Kidney tubule cell (primary cell): ENCODE data around the gene KRT14.
"Not testable (repeated sequence)": the region's sequence is repeated elsewhere in the genome, so short reads cannot be mapped to it uniquely, and the experiment has no call there.

Experiments
- DNase-seq: peaks from one replicate; pipeline ENCODE4 v3.0.0-alpha.2; 2018; ENCODE audit warnings: low spot score

Gene KRT14

GRCh38 chr17:41622340-41623183 is 35.9 kb upstream of the KRT14 start:
- DNase-seq, result not testable (repeated sequence)

GRCh38 chr17:41621916-41622315 is 35.2 kb upstream of the KRT14 start:
- no peak for DNase-seq

GRCh38 chr17:41621435-41621817 is 34.7 kb upstream of the KRT14 start:
- not testable (repeated sequence) for DNase-seq

- no peak for DNase-seq
These were observed 34.1 kb upstream of the KRT14 start for GRCh38 chr17:41620583-41621434.

- DNase-seq, result not testable (repeated sequence)
These were observed 33.4 kb upstream of the KRT14 start for GRCh38 chr17:41619927-41620582.

GRCh38 chr17:41619036-41619926 is 32.6 kb upstream of the KRT14 start:
- DNase-seq, result peak; percentile 56

- DNase-seq, result no peak
These were observed 31.8 kb upstream of the KRT14 start for GRCh38 chr17:41618341-41619035.

GRCh38 chr17:41617698-41618097 is 31.0 kb upstream of the KRT14 start:
- no peak for DNase-seq

GRCh38 chr17:41617136-41617535 is 30.4 kb upstream of the KRT14 start:
- DNase-seq, result no peak

GRCh38 chr17:41616486-41616885 is 29.8 kb upstream of the KRT14 start:
- DNase-seq, result not testable (repeated sequence)

- DNase-seq, result peak; percentile 79
These were observed 28.8 kb upstream of the KRT14 start for GRCh38 chr17:41615454-41615853.

- DNase-seq, result not testable (repeated sequence)
These were observed 28.1 kb upstream of the KRT14 start for GRCh38 chr17:41614767-41615166.

GRCh38 chr17:41614098-41614497 is 27.4 kb upstream of the KRT14 start:
- no peak for DNase-seq

GRCh38 chr17:41613277-41614082 is 26.8 kb upstream of the KRT14 start:
- DNase-seq, result no peak

- DNase-seq, result peak; percentile 20
These were observed 25.9 kb upstream of the KRT14 start, which contains the start of gene KRT16 for GRCh38 chr17:41612376-41613160. Gene KRT16, minus strand, starts transcription at chr17:41612767. Its CDS starts 79 bp downstream, at chr17:41612688.

- DNase-seq, result no peak
These were observed 24.4 kb upstream of the KRT14 start for GRCh38 chr17:41610965-41611640.

- DNase-seq, result not testable (repeated sequence)
These were observed 23.4 kb upstream of the KRT14 start for GRCh38 chr17:41610061-41610517.

GRCh38 chr17:41606930-41607329 is 20.2 kb upstream of the KRT14 start:
- DNase-seq, result not testable (repeated sequence)
